ENCODE results near the gene KLHL13.

The KLHL13 gene

DNA sequence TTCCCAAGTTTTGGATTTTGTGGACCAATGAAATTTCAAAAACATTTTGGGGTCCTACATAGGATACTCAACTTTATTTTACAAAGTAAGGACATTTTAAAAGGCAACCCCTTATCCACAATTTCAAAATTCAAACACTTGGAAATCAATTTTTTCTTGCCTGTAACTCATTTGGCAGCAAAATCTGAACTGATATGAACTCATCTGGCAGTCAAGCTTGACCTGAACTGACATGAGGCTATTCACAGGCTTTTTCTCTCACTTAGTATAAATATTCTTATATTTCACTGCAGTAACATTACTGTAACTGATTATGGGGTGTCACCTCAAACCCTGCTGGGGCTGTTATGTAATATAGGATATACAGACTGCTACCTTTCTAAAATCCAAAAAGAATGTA is 116.1 kb downstream of the KLHL13 start:
- Histone ChIP-seq H3K27me3 (ENCODE audit: insufficient read depth, insufficient read length) (no peaks in the 10 kb centered on the region), H3K9me3 (ENCODE audit: insufficient read depth, low read length) (no peaks in the 10 kb centered on the region), H3K4me3 (ENCODE audit: insufficient read length, low read depth) (no peak overlapping the region), H3K36me3 (ENCODE audit: insufficient read depth, insufficient read length, low read length) (no peaks in the 10 kb centered on the region), H3K4me1 (ENCODE audit: insufficient read depth, insufficient read length) (no peaks in the 10 kb centered on the region), H3K9ac (ENCODE audit: insufficient read length, low read depth) (no peak overlapping the region)
- DNase-seq (ENCODE audit: low read depth, low spot score): no peak
- TF ChIP-seq YY1 (IDR thresholded peaks at IDR 0.05; ENCODE audit: insufficient read depth, insufficient read length): no peak
- no peak for TF ChIP-seq SUZ12 (IDR thresholded peaks at IDR 0.05; ENCODE audit: extremely low read depth, insufficient read depth, insufficient read length)
- TF ChIP-seq ZNF274 (IDR thresholded peaks at IDR 0.05; ENCODE audit: low read depth, low read length): no peak

DNA sequence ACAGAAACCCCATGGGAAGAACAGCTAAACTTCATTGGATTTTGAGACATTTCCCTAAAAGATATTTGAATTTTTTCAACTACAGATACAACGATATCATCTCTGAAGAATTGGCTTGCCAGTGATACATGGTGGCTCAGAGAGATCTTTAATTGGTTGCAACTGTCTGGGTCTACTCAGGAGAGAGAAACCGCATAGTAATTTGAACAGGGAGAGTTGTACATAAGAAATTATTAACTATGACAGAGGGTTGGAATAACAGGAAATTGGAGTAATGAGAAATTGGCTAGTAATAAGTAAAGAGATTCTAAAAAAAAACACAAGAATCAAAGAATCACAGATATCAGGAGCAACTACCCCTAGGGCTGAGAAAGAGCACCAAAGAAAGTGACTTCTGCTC is 118.4 kb downstream of the KLHL13 start:
- no peak for TF ChIP-seq YY1 (IDR thresholded peaks at IDR 0.05; ENCODE audit: insufficient read depth, insufficient read length)
- no peak for TF ChIP-seq SUZ12 (IDR thresholded peaks at IDR 0.05; ENCODE audit: extremely low read depth, insufficient read depth, insufficient read length)
- TF ChIP-seq ZNF274 (IDR thresholded peaks at IDR 0.05; ENCODE audit: low read depth, low read length): no peak
- H3K4me1 ChIP-seq (ENCODE audit: insufficient read depth, insufficient read length): no peaks in the 10 kb centered on the region

DNA sequence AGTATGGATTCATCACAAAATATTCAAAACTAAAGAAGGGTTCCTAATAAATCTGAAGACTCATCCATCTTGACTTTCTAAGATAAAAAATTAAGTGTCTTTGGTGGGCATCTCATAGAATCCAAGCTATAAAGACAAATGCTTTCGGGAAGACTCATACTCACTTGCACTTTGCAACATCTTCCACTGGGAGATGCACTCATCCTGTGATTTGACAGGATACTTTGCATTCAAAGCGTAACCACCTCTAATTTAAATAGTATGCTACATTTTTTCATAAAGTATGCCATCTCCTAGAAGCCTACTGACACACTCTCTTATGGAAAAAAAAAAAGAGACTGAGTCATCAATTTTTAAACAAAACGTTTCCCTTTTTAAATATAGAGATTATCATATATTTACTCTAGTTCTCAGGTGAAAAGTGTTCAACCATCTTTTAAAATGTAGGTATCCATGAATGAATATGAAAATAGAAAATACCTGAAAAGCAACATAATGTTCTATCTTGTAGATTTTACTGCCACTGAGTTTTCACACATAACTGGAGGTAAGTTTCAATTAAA is 119.6 kb downstream of the KLHL13 start:
- Histone ChIP-seq H3K27me3 (ENCODE audit: insufficient read depth, insufficient read length) (no peaks in the 10 kb centered on the region), H3K9ac (ENCODE audit: insufficient read length, low read depth) (no peak overlapping the region), H3K4me3 (ENCODE audit: insufficient read length, low read depth) (no peak overlapping the region), H3K36me3 (ENCODE audit: insufficient read depth, insufficient read length, low read length) (no peaks in the 10 kb centered on the region), H3K4me1 (ENCODE audit: insufficient read depth, insufficient read length) (no peaks in the 10 kb centered on the region), H3K9me3 (ENCODE audit: insufficient read depth, low read length) (no peaks in the 10 kb centered on the region)
- no peak for DNase-seq (ENCODE audit: low read depth, low spot score)
- TF ChIP-seq SUZ12 (IDR thresholded peaks at IDR 0.05; ENCODE audit: extremely low read depth, insufficient read depth, insufficient read length): no peak
- no peak for TF ChIP-seq ZNF274 (IDR thresholded peaks at IDR 0.05; ENCODE audit: low read depth, low read length)
- TF ChIP-seq YY1 (IDR thresholded peaks at IDR 0.05; ENCODE audit: insufficient read depth, insufficient read length): no peak

More for the DNA sequence above, 118.4 kb downstream of the KLHL13 start:
- Histone ChIP-seq H3K36me3 (ENCODE audit: insufficient read depth, insufficient read length, low read length) (no peaks in the 10 kb centered on the region), H3K4me3 (ENCODE audit: insufficient read length, low read depth) (no peak overlapping the region), H3K9me3 (ENCODE audit: insufficient read depth, low read length) (no peaks in the 10 kb centered on the region), H3K9ac (ENCODE audit: insufficient read length, low read depth) (no peak overlapping the region), H3K27me3 (ENCODE audit: insufficient read depth, insufficient read length) (no peaks in the 10 kb centered on the region)
- DNase-seq (ENCODE audit: low read depth, low spot score): no peak

DNA sequence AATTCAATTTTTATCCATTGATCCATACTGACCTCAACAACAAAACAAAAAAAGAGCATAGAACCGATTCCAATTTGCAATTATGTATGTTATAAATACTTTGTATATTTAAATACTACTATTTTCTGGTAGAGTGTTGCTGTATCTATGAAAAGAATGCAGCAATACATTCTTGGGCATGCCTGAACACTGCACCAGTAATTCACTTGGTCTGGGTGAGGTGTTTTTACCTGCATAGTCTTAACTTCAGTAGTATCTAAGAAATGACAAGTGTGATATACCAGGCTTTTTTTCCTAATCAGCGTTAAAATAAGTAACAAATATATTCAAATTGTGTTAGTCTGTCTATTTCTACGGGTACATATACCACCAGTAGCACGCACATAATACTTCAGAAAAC is 120.2 kb downstream of the KLHL13 start:
- no peaks in the 10 kb centered on the region for H3K27me3 ChIP-seq (ENCODE audit: insufficient read depth, insufficient read length)
- H3K36me3 ChIP-seq (ENCODE audit: insufficient read depth, insufficient read length, low read length): no peaks in the 10 kb centered on the region
- H3K4me3 ChIP-seq (ENCODE audit: insufficient read length, low read depth): no peak overlapping the region
- no peaks in the 10 kb centered on the region for H3K4me1 ChIP-seq (ENCODE audit: insufficient read depth, insufficient read length)
- no peak for DNase-seq (ENCODE audit: low read depth, low spot score)
- no peak overlapping the region for H3K9ac ChIP-seq (ENCODE audit: insufficient read length, low read depth)
- no peak for TF ChIP-seq ZNF274 (IDR thresholded peaks at IDR 0.05; ENCODE audit: low read depth, low read length)
- TF ChIP-seq YY1 (IDR thresholded peaks at IDR 0.05; ENCODE audit: insufficient read depth, insufficient read length): no peak
- H3K9me3 ChIP-seq (ENCODE audit: insufficient read depth, low read length): no peaks in the 10 kb centered on the region

DNA sequence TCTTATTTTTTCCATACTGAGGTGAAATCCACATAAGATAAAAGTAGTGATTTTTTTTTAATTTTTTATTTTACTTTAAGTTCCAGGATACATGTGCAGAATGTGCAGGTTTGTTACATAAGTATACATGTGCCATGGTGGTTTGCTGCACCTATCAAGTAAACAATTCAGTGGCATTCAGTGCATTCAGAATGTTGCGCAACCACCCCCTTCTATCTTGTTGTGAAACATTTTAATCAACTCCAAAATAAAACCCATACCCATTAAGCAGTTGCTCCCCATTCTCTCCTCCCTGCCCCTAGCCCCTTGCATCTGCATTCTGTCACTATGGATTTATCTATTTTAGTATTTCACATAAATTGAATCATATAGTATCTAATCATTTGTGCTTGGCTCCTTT is 121.2 kb downstream of the KLHL13 start:
- Histone ChIP-seq H3K9me3 (ENCODE audit: insufficient read depth, low read length) (no peaks in the 10 kb centered on the region), H3K4me3 (ENCODE audit: insufficient read length, low read depth) (no peak overlapping the region), H3K9ac (ENCODE audit: insufficient read length, low read depth) (no peak overlapping the region), H3K36me3 (ENCODE audit: insufficient read depth, insufficient read length, low read length) (no peaks in the 10 kb centered on the region), H3K27me3 (ENCODE audit: insufficient read depth, insufficient read length) (no peaks in the 10 kb centered on the region), H3K4me1 (ENCODE audit: insufficient read depth, insufficient read length) (no peaks in the 10 kb centered on the region)
- TF ChIP-seq YY1 (IDR thresholded peaks at IDR 0.05; ENCODE audit: insufficient read depth, insufficient read length) (no peak), ZNF274 (IDR thresholded peaks at IDR 0.05; ENCODE audit: low read depth, low read length) (no peak), SUZ12 (IDR thresholded peaks at IDR 0.05; ENCODE audit: extremely low read depth, insufficient read depth, insufficient read length) (no peak)
- DNase-seq (ENCODE audit: low read depth, low spot score): no peak

DNA sequence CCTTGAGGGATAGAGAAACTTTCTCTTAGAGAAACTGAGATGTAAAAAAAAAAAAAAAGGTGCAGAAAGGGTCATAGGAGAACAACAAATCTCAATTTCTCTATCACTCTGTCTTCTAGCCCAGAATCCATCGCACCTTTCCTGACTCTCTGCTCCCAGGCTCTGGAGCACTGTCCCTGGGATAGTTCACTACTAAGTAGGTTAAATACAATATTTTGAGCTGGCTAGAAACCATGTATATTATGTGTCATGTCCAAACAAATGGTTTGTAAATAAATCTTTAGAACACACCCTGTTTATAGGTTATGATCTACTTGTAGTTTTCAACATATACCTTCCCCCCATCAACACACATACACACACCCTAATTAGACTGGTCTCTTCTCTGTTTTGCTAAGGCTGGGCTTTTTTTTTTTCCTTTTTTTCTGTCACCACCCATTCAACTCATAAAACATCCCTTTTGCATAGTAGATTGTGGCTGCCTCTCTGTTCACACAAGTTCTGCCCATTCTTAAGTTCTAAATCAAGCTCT is 124.4 kb downstream of the KLHL13 start:
- H3K4me3 ChIP-seq (ENCODE audit: insufficient read length, low read depth): no peak overlapping the region
- H3K27me3 ChIP-seq (ENCODE audit: insufficient read depth, insufficient read length): no peaks in the 10 kb centered on the region
- no peaks in the 10 kb centered on the region for H3K9me3 ChIP-seq (ENCODE audit: insufficient read depth, low read length)
- DNase-seq (ENCODE audit: low read depth, low spot score): no peak
- no peaks in the 10 kb centered on the region for H3K4me1 ChIP-seq (ENCODE audit: insufficient read depth, insufficient read length)
- no peak overlapping the region for H3K9ac ChIP-seq (ENCODE audit: insufficient read length, low read depth)
- no peaks in the 10 kb centered on the region for H3K36me3 ChIP-seq (ENCODE audit: insufficient read depth, insufficient read length, low read length)
- TF ChIP-seq SUZ12 (IDR thresholded peaks at IDR 0.05; ENCODE audit: extremely low read depth, insufficient read depth, insufficient read length) (no peak), YY1 (IDR thresholded peaks at IDR 0.05; ENCODE audit: insufficient read depth, insufficient read length) (no peak), ZNF274 (IDR thresholded peaks at IDR 0.05; ENCODE audit: low read depth, low read length) (no peak)

DNA sequence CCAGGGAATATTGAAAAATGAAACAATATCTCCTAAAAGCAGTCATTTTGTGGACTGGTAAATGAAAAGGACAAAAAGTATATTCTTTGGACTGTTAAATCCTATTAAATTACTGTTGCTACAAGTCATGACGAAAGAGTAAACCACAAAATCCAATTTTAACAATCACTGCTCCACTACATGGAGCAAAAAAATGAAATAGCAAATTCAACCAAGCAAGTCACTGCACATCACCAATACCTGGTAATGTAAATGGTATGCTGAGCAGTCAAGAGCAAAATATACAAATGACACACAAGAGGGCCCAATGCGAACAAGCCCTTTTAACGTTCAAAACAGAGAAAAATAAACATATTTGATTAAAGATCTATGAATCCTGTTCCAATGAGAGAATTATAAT is 126.2 kb downstream of the KLHL13 start:
- DNase-seq (ENCODE audit: low read depth, low spot score): no peak
- H3K27me3 ChIP-seq (ENCODE audit: insufficient read depth, insufficient read length): no peaks in the 10 kb centered on the region
- H3K4me3 ChIP-seq (ENCODE audit: insufficient read length, low read depth): no peak overlapping the region
- no peak for TF ChIP-seq ZNF274 (IDR thresholded peaks at IDR 0.05; ENCODE audit: low read depth, low read length)
- no peak for TF ChIP-seq SUZ12 (IDR thresholded peaks at IDR 0.05; ENCODE audit: extremely low read depth, insufficient read depth, insufficient read length)
- no peak for TF ChIP-seq YY1 (IDR thresholded peaks at IDR 0.05; ENCODE audit: insufficient read depth, insufficient read length)
- no peaks in the 10 kb centered on the region for H3K36me3 ChIP-seq (ENCODE audit: insufficient read depth, insufficient read length, low read length)
- no peak overlapping the region for H3K9ac ChIP-seq (ENCODE audit: insufficient read length, low read depth)
- no peaks in the 10 kb centered on the region for H3K9me3 ChIP-seq (ENCODE audit: insufficient read depth, low read length)
- no peaks in the 10 kb centered on the region for H3K4me1 ChIP-seq (ENCODE audit: insufficient read depth, insufficient read length)

All from NT2/D1 (cell line).